GM23338 (cell line): ENCODE measurements around the gene HTT-AS.

ENCODE experiments used
- CREB1 ChIP-seq: fragments of 250-450 bp; sonication (Bioruptor Pico); IDR thresholded peaks from 2 replicates; pipeline ENCODE4 v1.5.0; 2020; ENCODE audit warnings: low read depth, mild to moderate bottlenecking, moderate library complexity
- CTCF ChIP-seq, 2 experiments: fragments of 200-600 bp in 1 of 2; sonication (generic) in 1 of 2; conservative IDR thresholded peaks; 2 replicates each; pipeline versions ENCODE4 v1.5.1 to v1.6.1; 2016 to 2017; ENCODE audit warnings: antibody characterized with exemption in 2 of 2, low read depth in 2 of 2, mild to moderate bottlenecking in 2 of 2, moderate library complexity in 1 of 2
- ETS1 ChIP-seq: IDR thresholded peaks from 2 replicates; pipeline ENCODE4 v1.6.1; 2016; ENCODE audit warnings: antibody characterized with exemption
- EZH2 ChIP-seq: fragments of 200-600 bp; sonication (generic); IDR thresholded peaks from one replicate; pipeline ENCODE4 v1.8.0; 2017; ENCODE audit warnings: antibody characterized with exemption, mild to moderate bottlenecking, low read depth; ENCODE audit not compliant: unreplicated experiment
- EZH2phosphoT487 ChIP-seq: fragments of 200-600 bp; sonication (generic); IDR thresholded peaks from one replicate; pipeline ENCODE4 v1.8.1; 2018; ENCODE audit warnings: antibody characterized with exemption; ENCODE audit not compliant: unreplicated experiment
- JUNB ChIP-seq: IDR thresholded peaks from one replicate; pipeline ENCODE4 v1.6.1; 2016; ENCODE audit warnings: antibody characterized with exemption; ENCODE audit not compliant: unreplicated experiment
- NANOG ChIP-seq: IDR thresholded peaks from 2 replicates; pipeline ENCODE4 v1.6.1; 2016; ENCODE audit warnings: antibody characterized with exemption, borderline replicate concordance
- POLR2AphosphoS5 ChIP-seq: IDR thresholded peaks from 2 replicates; pipeline ENCODE4 v1.6.1; 2016; ENCODE audit warnings: antibody characterized with exemption, low read depth
- REST ChIP-seq: IDR thresholded peaks from one replicate; pipeline ENCODE4 v1.6.1; 2018; ENCODE audit warnings: antibody characterized with exemption; ENCODE audit not compliant: unreplicated experiment
- STAT1 ChIP-seq: IDR thresholded peaks from one replicate; pipeline ENCODE4 v1.6.1; 2016; ENCODE audit warnings: antibody characterized with exemption; ENCODE audit not compliant: unreplicated experiment
- ZNF331 ChIP-seq: fragments of 250-450 bp; sonication (Bioruptor Pico); IDR thresholded peaks from 2 replicates; pipeline ENCODE4 v1.5.0; 2020; ENCODE audit warnings: low read depth, mild to moderate bottlenecking, moderate library complexity
- ZNF462 ChIP-seq: fragments of 250-450 bp; sonication (Bioruptor Pico); IDR thresholded peaks from 2 replicates; pipeline ENCODE4 v1.5.0; 2020; ENCODE audit warnings: mild to moderate bottlenecking, moderate library complexity

- TF ChIP-seq CTCF (conservative IDR thresholded peaks at IDR 0.05; ENCODE audit: low read depth in 2 of 2) (no peak), REST (no peak), EZH2 (no peak), CREB1 (CRISPR knock-in tag) (no peak), EZH2phosphoT487 (no peak), JUNB (no peak), POLR2AphosphoS5 (no peak), STAT1 (no peak), ETS1 (no peak), ZNF331 (no peak), ZNF462 (no peak), NANOG (no peak)
Measured at GRCh38 chr4:3046162-3046561, 28.2 kb downstream of the HTT-AS start.
